ENCODE measurements around the gene HTR3E.

- TF ChIP-seq, protein P1, sequence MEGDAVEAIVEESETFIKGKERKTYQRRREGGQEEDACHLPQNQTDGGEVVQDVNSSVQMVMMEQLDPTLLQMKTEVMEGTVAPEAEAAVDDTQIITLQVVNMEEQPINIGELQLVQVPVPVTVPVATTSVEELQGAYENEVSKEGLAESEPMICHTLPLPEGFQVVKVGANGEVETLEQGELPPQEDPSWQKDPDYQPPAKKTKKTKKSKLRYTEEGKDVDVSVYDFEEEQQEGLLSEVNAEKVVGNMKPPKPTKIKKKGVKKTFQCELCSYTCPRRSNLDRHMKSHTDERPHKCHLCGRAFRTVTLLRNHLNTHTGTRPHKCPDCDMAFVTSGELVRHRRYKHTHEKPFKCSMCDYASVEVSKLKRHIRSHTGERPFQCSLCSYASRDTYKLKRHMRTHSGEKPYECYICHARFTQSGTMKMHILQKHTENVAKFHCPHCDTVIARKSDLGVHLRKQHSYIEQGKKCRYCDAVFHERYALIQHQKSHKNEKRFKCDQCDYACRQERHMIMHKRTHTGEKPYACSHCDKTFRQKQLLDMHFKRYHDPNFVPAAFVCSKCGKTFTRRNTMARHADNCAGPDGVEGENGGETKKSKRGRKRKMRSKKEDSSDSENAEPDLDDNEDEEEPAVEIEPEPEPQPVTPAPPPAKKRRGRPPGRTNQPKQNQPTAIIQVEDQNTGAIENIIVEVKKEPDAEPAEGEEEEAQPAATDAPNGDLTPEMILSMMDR (IDR thresholded peaks at IDR 0.05; ENCODE audit: insufficient read depth, low read length, poor library complexity, severe bottlenecking) = no peak
- TF ChIP-seq EZH2phosphoT487 (conservative IDR thresholded peaks at IDR 0.05; ENCODE audit: low read length) = no peak
These were observed 51.2 kb downstream of the HTR3E start for GRCh38 chr3:184148076-184148475.
